GM12878 (cell line): ENCODE results near the gene RGL1. TPM values are rescaled to one million over a fixed set of nuclear protein-coding genes. Genes with fewer than 3 reads are reported as not detected.

Experiments
- BHLHE40 ChIP-seq, 2 experiments: fragments of 450-650 bp in 1 of 2; IDR thresholded peaks; 2 replicates each; pipeline ENCODE4 v1.6.1; 2011 to 2017; ENCODE audit warnings: low read depth in 2 of 2, borderline replicate concordance in 1 of 2, improper control_type of control experiment in 1 of 2, low read length in 1 of 2, mild to moderate bottlenecking in 1 of 2
- CHD1 ChIP-seq: IDR thresholded peaks from 2 replicates; pipeline ENCODE4 v1.6.1; 2012; ENCODE audit warnings: low read depth, low read length, improper control_type of control experiment
- FOS ChIP-seq: IDR thresholded peaks from 3 replicates; pipeline ENCODE4 v1.6.1; 2011; ENCODE audit warnings: borderline replicate concordance; ENCODE audit not compliant: insufficient read length; ENCODE audit errors: extremely low read depth
- FOXK2 ChIP-seq: fragments of 450-650 bp; IDR thresholded peaks from 2 replicates; pipeline ENCODE4 v1.6.1; 2017; ENCODE audit warnings: mild to moderate bottlenecking, moderate library complexity
- MTA2 ChIP-seq: fragments of 450-650 bp; IDR thresholded peaks from 2 replicates; pipeline ENCODE4 v1.6.1; 2016; ENCODE audit warnings: low read depth, mild to moderate bottlenecking, moderate library complexity
- PRDM15 ChIP-seq: fragments of 450-650 bp; formaldehyde crosslinking; IDR thresholded peaks from 2 replicates; pipeline ENCODE4 v1.4.0; 2020; ENCODE audit warnings: mild to moderate bottlenecking, moderate library complexity
- RB1 ChIP-seq: fragments of 450-650 bp; formaldehyde crosslinking; IDR thresholded peaks from 2 replicates; pipeline ENCODE4 v1.6.1; 2017; ENCODE audit warnings: mild to moderate bottlenecking, borderline replicate concordance
- STAT1 ChIP-seq: fragments of 450-650 bp; conservative IDR thresholded peaks from 2 replicates; pipeline ENCODE4 v1.6.1; 2014; ENCODE audit warnings: antibody characterized with exemption, mild to moderate bottlenecking
- TBL1XR1 ChIP-seq: IDR thresholded peaks from 2 replicates; pipeline ENCODE4 v1.6.1; 2012; ENCODE audit warnings: low read depth, low read length, improper control_type of control experiment
- WRNIP1 ChIP-seq: IDR thresholded peaks from 2 replicates; pipeline ENCODE4 v1.6.1; 2011; ENCODE audit warnings: low read depth, low read length, improper control_type of control experiment, borderline replicate concordance
- ZBTB40 ChIP-seq: fragments of 450-650 bp; IDR thresholded peaks from 2 replicates; pipeline ENCODE4 v1.6.1; 2016; ENCODE audit warnings: mild to moderate bottlenecking, moderate library complexity, borderline replicate concordance
- ZNF687 ChIP-seq: fragments of 450-650 bp; IDR thresholded peaks from 2 replicates; pipeline ENCODE4 v1.6.1; 2017; ENCODE audit warnings: mild to moderate bottlenecking, moderate library complexity
- polyA plus RNA-seq, 11 experiments: library from polyadenylated mRNA; depleted of rRNA in 4 of 11; unstranded in 6 of 11; stranded (reverse) in 5 of 11; fragments of >200 nt; fragmentation: Nextera tagmentation in 4 of 11; fragmentation: Illumina TruSeq in 1 of 11; extraction: Ambion mirVana in 4 of 11; extraction: Trizol in 1 of 11; gene quantifications; 1 replicate in 1 of 11; 2 replicates in 10 of 11; pipeline versions ENCODE4 v1.2.1 to v1.2.3, GENCODE V29; 2011 to 2016; ENCODE audit warnings: inconsistent platforms in 2 of 11, missing spikeins in 2 of 11, low read depth in 1 of 11
- total RNA-seq, 4 experiments: library from RNA; depleted of rRNA in 3 of 4; stranded (reverse); fragments of >200 nt in 3 of 4; fragmentation: Illumina TruSeq in 1 of 4; extraction: Trizol in 1 of 4; gene quantifications; 2 replicates each; pipeline versions ENCODE4 v1.2.1 to v1.2.3, GENCODE V29; 2013 to 2021
- TF ChIP-seq, protein P1 (sequence below): fragments of 450-650 bp; IDR thresholded peaks from 2 replicates; pipeline ENCODE4 v1.6.1; 2017; ENCODE audit warnings: borderline replicate concordance
- TF ChIP-seq, protein P2 (sequence below): IDR thresholded peaks from 2 replicates; pipeline ENCODE4 v1.6.1; 2012; ENCODE audit warnings: low read depth, low read length, improper control_type of control experiment

The RGL1 gene
- total and polyA plus RNA-seq, 10 of the 15 experiments (the other 5 are each of a cell fraction or from before 2014, with no cell fraction given): 8.1 to 25.0 (median 19.0) TPM

DNA sequence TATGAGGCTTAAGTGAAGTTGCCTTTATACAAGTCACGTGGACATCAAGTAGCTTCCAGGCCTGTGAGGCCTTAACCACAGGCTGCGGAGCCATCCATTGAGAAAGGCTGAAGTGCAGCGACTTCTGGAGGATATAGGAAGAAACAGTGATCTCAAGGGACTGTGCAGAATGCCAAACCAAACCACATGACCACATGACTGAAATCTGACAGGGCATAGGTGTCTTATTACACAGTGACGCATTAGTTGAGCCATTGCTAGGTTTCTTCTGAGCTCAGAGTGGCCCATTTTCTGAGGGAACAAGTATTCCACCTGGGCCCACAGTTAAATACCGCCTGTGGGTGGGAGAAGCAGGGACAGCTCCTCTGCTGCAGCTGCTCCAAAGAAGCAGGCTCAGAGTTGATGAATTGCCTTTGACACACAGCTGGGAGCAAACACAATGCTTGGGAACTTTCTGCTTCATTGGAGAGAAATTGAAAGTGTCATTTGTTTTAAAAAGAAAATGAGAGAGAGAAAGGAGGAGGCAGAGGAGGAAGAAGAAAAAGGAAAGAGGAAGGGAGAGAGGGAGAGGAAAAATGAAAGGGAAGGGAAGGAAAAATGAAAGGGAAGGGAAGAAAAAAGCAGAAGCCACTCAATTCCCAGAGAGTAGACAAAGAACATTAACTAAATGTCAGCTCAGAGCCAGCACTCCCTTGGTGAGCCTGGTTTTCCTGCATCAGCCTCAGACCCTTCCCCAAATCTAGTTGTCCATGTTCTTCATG lies 138.2 kb downstream of the RGL1 start (continued):
- TF ChIP-seq ZBTB40: no peak
- TF ChIP-seq CHD1: no peak
- no peak for TF ChIP-seq STAT1
- no peak for TF ChIP-seq FOXK2
- TF ChIP-seq MTA2: peak; percentile 37; the same call in 1 of the 2 replicates
- TF ChIP-seq, protein P1, sequence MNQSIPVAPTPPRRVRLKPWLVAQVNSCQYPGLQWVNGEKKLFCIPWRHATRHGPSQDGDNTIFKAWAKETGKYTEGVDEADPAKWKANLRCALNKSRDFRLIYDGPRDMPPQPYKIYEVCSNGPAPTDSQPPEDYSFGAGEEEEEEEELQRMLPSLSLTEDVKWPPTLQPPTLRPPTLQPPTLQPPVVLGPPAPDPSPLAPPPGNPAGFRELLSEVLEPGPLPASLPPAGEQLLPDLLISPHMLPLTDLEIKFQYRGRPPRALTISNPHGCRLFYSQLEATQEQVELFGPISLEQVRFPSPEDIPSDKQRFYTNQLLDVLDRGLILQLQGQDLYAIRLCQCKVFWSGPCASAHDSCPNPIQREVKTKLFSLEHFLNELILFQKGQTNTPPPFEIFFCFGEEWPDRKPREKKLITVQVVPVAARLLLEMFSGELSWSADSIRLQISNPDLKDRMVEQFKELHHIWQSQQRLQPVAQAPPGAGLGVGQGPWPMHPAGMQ: no peak
- TF ChIP-seq RB1: no peak
- TF ChIP-seq PRDM15 (CRISPR knock-in tag): no peak
- no peak for TF ChIP-seq FOS
- TF ChIP-seq, protein P2, sequence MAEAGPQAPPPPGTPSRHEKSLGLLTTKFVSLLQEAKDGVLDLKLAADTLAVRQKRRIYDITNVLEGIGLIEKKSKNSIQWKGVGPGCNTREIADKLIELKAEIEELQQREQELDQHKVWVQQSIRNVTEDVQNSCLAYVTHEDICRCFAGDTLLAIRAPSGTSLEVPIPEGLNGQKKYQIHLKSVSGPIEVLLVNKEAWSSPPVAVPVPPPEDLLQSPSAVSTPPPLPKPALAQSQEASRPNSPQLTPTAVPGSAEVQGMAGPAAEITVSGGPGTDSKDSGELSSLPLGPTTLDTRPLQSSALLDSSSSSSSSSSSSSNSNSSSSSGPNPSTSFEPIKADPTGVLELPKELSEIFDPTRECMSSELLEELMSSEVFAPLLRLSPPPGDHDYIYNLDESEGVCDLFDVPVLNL: no peak
- no peak for TF ChIP-seq TBL1XR1
- TF ChIP-seq WRNIP1: no peak
- TF ChIP-seq BHLHE40 (IDR thresholded peaks at IDR 0.05; ENCODE audit: borderline replicate concordance in 1 of 2, low read depth in 2 of 2, low read length in 1 of 2): peak in 1 of 2 experiments; percentile 33; a peak in 1 of 4 replicates
- TF ChIP-seq ZNF687: 0 out of 2 replicates have a peak, but pooled peaks have one; percentile 30
